ENCODE results near the gene ZNF574.
"Not testable (repeated sequence)": the region's sequence is repeated elsewhere in the genome, so short reads cannot be mapped to it uniquely, and the experiment has no call there.

The ZNF574 gene, protein sequence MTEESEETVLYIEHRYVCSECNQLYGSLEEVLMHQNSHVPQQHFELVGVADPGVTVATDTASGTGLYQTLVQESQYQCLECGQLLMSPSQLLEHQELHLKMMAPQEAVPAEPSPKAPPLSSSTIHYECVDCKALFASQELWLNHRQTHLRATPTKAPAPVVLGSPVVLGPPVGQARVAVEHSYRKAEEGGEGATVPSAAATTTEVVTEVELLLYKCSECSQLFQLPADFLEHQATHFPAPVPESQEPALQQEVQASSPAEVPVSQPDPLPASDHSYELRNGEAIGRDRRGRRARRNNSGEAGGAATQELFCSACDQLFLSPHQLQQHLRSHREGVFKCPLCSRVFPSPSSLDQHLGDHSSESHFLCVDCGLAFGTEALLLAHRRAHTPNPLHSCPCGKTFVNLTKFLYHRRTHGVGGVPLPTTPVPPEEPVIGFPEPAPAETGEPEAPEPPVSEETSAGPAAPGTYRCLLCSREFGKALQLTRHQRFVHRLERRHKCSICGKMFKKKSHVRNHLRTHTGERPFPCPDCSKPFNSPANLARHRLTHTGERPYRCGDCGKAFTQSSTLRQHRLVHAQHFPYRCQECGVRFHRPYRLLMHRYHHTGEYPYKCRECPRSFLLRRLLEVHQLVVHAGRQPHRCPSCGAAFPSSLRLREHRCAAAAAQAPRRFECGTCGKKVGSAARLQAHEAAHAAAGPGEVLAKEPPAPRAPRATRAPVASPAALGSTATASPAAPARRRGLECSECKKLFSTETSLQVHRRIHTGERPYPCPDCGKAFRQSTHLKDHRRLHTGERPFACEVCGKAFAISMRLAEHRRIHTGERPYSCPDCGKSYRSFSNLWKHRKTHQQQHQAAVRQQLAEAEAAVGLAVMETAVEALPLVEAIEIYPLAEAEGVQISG

GRCh38 chr19:42075616-42076379, at the start of gene ZNF574:
ZNF574 (plus strand) TSS chr19:42076166; CDS start chr19:42078607, 2,441 bp downstream.
- DNase-seq (ENCODE audit: low read depth in 2 of 2, low spot score in 1 of 2) = peak; percentile 87 to 95

DNA sequence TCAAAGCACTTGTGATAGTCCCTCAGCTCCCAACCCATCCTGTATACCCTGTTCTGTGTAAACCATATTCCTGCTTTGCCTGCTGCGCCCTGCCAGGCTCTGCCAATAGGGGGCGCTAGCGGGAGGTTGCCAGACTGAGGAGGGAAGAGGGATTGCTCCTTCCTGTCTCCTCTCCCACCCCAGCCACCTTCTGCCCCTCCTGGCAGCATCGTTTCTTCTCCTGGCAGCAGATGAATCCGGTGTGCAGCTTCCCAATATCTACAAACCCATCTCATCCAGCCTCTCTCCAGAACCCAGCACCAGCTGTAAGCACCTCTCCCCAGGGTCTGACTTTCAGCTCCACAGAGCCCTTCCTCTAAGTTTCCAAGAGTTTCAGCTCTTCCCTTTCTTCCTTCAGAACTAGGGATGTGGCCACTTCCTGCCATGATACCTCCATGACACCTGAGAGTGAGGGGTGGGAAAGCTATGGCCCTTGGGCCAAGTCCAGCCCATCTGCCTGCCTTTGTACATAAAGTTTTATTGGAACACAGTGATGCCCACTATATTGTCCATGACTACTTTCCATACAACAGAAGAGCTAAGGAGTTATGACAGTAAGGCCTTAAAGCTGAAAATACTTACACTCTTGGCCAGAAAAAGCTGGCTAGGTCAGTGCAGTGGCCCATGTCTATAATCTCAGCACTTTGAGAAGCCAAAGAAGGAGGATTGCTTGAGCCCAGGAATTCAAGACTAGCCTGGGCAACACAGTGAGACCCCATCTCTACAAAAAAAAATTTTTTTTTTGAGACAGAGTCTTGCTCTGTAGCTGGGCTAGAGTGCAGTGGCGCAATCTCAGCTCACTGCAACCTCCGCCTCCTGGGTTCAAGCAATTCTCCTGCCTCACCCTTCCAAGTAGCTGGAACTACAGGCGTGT, 47.4 kb upstream of the ZNF574 start:
- DNase-seq (ENCODE audit: low read depth in 2 of 2, low spot score in 1 of 2) = no peak

DNA sequence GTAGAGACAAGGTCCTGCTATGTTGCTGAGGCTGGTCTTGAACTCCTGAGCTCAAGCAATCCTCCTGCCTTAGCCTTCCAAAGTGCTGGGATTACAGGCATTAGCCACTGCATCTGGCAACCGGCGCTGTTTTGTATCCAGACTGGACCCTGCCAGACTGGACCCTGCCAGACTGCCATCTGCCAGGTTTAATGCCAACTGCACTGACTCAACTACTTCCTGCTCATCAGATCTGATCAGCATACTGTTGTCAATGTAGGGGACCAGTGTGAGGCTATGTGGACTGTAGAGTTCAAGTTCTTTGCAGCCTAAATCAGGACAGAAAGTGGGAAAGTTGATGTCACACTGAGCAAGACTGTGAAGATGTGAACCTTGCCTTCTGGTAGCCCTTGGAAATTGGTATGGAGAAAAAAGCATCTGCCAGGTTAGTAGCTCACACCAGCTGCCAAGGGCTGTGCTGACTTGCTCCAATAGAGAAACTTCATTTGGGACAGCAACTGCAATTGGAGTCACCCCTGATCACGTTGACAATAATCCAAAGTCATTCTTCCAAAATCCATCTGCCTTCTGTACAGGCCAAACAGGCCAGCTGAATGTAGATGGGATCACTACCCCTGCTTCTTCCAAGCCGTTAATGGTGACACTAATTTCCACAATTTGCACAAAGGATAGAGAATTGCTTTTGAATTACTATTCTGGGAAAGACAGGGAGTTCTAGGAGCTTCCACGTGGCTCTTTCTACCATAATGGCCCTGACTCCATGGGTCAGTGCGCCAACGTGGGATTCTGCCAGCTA, 45.1 kb upstream of the ZNF574 start:
- DNase-seq (ENCODE audit: low read depth in 2 of 2, low spot score in 1 of 2) = no peak

DNA sequence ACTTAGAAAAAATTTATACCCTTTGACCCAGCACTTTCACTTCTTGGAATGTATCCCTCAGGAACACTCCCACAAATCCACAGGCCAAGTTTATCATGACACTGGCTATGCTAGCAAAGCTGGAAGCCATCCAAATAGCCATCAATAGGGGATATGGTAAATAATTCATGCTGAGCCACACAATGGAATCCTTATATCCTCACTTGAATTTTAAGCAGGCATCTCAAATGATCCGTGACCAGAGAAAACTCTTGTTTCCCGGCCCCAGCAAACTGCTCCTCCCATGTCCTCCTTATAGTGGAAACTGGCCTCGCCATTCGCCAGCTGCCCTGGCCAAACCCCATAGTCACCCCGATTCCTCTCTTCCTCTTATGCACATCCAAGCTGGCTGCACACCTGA, 43.5 kb upstream of the ZNF574 start:
- no peak for DNase-seq (ENCODE audit: low read depth in 2 of 2, low spot score in 1 of 2)

DNA sequence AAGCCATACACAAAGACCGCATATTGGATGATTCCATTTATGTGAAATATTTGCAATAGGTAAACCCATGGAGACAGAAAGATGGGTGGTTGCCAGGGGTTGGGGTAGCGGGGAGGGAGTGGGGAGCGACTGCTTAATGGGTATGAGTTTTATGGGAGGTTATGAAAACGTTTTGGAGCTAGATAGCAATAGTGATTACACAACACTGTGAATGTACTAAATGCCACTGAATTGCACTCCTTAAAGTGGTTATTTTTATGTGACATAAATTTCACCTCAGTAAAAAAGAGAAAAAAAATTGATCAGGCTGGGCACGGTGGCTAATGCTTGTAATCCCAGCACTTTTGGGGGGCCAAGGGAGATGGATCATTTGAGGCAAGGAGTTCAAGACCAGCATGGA, 42.6 kb upstream of the ZNF574 start:
- DNase-seq (ENCODE audit: low read depth in 2 of 2, low spot score in 1 of 2) = no peak

- peak; percentile 38 to 39 for DNase-seq (ENCODE audit: low read depth in 2 of 2, low spot score in 1 of 2)
Observed at GRCh38 chr19:42034640-42035391, 41.1 kb upstream of the ZNF574 start.

DNA sequence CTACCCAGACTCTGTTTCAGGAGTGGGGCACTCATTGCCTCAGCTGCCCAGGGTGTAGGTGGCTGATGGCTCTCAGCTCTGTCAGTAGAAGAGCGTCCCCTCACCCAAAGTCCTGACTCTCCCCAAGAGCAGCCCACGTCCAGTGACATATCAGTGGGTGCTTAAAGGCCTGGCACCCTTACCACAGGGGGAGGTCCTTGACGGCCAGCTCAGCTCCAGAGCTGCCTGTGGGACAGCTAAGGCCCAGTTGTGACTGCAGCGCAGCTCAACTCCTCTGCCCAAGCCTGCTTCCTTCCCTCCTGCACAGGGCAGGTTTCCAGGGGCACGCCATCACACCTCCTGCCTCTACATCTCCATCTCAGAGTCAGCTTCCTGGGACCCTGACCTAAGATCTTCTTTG, 38.3 kb upstream of the ZNF574 start:
- DNase-seq (ENCODE audit: low read depth in 2 of 2, low spot score in 1 of 2) = no peak

DNA sequence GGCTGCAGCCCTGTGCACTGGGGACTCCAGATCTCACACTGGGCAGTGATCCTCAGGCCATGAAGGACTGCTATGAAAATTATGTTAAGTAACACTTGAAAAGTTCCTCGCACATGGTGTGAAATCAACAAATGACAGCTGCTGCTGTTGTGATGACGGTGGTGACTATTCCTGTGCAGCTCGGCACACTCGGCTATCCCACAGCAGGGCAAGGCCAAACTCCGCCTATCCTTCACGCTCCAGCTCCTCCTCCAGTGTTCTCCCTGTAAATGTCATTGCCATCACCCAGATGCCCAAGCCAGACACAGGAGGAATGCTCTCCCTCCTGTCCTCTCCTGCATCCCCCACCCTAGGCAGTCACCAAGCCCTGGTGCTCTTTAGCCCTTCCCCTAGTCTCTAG, 37.3 kb upstream of the ZNF574 start:
- no peak for DNase-seq (ENCODE audit: low read depth in 2 of 2, low spot score in 1 of 2)

- no peak for DNase-seq (ENCODE audit: low read depth in 2 of 2, low spot score in 1 of 2)
Observed at GRCh38 chr19:42040031-42040430, 35.9 kb upstream of the ZNF574 start.

DNA sequence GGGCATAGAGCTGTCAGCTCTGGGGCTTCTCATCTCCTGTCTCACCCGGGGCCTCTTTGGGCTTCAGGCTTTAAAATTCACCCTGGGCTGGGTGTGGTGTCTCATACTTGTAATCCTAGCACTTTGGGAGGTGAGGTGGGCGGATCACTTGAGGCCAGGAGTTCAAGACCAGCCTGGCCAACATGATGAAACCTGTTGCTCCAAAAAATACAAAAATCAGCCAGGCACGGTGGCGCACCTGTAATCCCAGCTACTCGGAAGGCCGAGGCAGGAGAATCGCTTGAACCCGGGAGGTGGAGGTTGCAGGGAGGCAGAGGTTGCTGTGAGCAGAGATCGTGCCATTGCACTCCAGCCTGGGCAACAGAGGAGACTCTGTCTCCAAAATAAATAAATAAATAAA, 35.5 kb upstream of the ZNF574 start:
- not testable (repeated sequence) for DNase-seq (ENCODE audit: low read depth in 2 of 2, low spot score in 1 of 2)

DNA sequence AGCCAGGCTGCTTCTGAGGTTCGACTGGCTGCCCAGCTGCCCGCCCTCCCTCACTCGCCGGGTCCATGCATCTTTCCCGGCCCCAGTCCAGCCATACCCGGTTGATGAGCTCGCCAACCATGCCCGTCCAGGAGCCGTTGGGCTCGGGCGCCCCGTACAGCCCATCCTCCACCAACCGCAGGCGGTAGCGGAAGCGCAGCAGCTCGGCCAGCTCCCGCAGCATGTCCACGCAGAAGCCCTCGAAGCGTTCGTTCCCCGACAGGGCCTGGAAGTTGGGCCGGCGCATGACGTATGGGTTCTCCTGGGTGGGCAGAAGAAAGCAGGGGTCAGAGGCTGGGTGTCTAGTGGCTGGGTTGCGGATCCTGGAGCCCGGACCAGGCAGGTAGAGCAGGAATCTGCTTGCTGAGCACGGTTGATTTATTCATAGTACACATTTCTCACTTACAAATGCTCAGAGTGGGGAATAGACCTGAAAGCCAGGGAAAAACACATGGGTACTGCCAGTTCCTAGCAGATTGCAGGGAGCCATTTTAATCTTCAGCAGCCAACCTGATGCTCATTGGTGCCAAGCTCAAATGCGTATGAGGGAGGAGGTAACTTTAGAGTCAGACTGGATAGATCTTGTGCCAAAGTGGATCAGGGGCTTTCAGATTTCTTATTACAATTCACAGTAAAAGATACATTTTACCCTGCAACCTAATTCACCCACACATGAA, 33.4 kb upstream of the ZNF574 start:
- DNase-seq (ENCODE audit: low read depth in 2 of 2, low spot score in 1 of 2) = no peak

- no peak for DNase-seq (ENCODE audit: low read depth in 2 of 2, low spot score in 1 of 2)
Observed at GRCh38 chr19:42045575-42045974, 30.4 kb upstream of the ZNF574 start.

DNA sequence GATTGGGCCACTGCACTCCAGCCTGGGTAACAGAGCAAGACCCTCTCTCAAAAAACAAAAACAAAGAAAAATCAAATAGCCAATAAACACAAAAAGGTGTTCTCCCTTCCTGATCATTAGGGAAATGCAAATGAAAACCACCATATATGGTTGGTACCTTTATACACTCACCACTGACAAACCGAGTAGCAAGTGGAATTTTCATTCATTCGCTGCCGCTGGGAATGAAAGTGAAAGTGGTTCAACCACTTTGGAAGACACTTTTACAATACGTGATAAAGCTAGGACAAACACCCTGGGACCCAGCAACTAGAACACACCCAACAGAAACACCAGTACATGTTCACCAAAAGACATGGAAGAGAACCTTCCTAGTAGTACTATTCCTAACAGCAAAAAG, 27.0 kb upstream of the ZNF574 start:
- no peak for DNase-seq (ENCODE audit: low read depth in 2 of 2, low spot score in 1 of 2)

GRCh38 chr19:42051166-42052115, 24.5 kb upstream of the ZNF574 start:
- DNase-seq (ENCODE audit: low read depth in 2 of 2, low spot score in 1 of 2) = no peak

- no peak for DNase-seq (ENCODE audit: low read depth in 2 of 2, low spot score in 1 of 2)
Observed at GRCh38 chr19:42052241-42052863, 23.6 kb upstream of the ZNF574 start.

- DNase-seq (ENCODE audit: low read depth in 2 of 2, low spot score in 1 of 2) = no peak
Observed at GRCh38 chr19:42053037-42053935, 22.7 kb upstream of the ZNF574 start.

All from stimulated activated CD8-positive, alpha-beta memory T cell treated with anti-CD3 and anti-CD28 coated beads, Interleukin-4, amount 100 ng/mL, for 1 hour (primary cell).